Measurements from ENCODE around the gene ELMO1. TPM values are rescaled to one million over a fixed set of nuclear protein-coding genes. Genes with fewer than 3 reads are reported as not detected.

The ELMO1 gene
- total RNA-seq, 1 donor from 2014 or later = 110 TPM

DNA sequence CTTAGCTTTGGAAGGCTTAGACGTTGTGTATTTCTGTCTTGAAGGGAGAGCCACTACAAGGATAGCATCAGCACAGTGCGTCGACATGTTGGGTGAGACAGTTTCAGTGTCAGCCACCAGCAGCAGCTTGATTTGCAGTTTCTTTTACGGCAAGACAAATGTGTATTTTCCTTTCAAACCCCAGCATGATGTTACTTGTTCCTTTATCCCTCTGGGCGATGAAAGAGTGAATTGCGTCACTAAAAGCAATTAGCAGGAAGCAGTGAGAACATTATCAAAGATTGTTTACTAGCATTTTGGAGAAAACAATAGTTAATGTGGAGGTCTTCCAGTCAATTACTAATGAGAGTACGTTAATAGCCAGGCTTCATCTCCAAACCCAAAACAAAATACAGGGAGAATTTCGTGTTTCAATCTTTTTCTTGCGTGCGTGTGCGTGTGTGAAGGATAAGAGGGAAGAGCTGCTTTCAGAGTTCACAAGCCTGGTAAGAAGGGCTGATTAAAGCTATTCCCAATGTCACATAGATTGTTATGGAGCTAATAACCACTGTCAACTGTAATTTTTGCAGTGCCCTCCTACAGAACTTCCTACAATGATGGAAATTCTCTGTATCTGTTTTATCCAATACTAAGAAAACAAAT, 567.3 kb downstream of the ELMO1 start:
- intact Hi-C loops (cut with micrococcal nuclease) = no loop called here
- H3K4me3 Mint-ChIP-seq = no peak overlapping the region
- peaks cover 15% of the 10 kb centered on the region for H3K4me1 Mint-ChIP-seq
- H3K27ac Mint-ChIP-seq = peak overlapping the region; percentile 6
- H3K36me3 Mint-ChIP-seq (ENCODE audit: low read depth) = peaks cover 69% of the 10 kb centered on the region
- no peaks in the 10 kb centered on the region for H3K27me3 Mint-ChIP-seq
- DNase-seq = no peak
- H3K9me3 Mint-ChIP-seq = no peaks in the 10 kb centered on the region

DNA sequence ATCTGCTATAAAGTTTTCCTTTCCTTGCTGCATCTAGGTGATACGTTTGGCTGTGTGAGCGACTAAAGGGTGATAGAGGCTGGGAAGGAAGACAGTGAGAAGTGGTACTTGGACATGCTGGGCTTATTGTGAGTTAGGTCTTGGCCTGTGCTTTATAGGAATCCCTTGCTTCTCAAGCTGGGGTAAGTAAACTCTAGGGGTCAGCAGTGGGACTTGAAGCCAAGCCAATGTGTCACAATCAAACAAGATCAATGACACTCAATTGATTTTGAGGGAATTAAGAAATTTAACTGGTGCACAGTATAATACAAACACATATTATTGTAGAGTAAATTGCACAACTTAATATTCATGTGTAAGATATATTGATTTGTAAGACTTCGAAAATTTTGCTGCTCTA, 568.6 kb downstream of the ELMO1 start:
- H3K27ac Mint-ChIP-seq = peak overlapping the region; percentile 30
- no peak overlapping the region for H3K4me3 Mint-ChIP-seq
- H3K9me3 Mint-ChIP-seq = no peaks in the 10 kb centered on the region
- H3K27me3 Mint-ChIP-seq = no peaks in the 10 kb centered on the region
- peaks cover 15% of the 10 kb centered on the region for H3K4me1 Mint-ChIP-seq
- peaks cover 65% of the 10 kb centered on the region for H3K36me3 Mint-ChIP-seq (ENCODE audit: low read depth)
- no peak for DNase-seq
- intact Hi-C loops (cut with micrococcal nuclease) = no loop called here

DNA sequence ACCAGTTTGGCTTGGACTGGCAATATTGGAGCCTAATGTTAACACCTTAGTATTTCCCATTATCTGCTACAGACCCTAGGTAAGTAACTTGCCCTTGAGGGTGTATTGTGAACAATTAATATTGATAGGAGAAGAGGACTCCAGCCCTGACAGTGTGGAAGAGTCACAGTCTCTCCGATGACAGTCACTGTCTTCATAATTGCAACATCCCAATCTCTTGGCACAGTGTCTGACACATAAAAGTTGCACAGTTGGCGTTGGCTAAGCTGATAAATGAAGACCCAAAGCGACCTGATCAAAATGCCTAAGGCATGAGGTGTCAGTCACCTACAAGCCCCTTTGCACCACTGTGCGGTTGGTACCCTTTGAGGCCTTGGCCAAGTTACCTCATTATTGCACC, 569.6 kb downstream of the ELMO1 start:
- Mint-ChIP-seq H3K27me3 (no peaks in the 10 kb centered on the region), H3K4me1 (peaks cover 16% of the 10 kb centered on the region), H3K27ac (no peak overlapping the region), H3K36me3 (ENCODE audit: low read depth) (peaks cover 62% of the 10 kb centered on the region), H3K9me3 (no peaks in the 10 kb centered on the region), H3K4me3 (no peak overlapping the region)
- no peak for DNase-seq
- intact Hi-C loops (cut with micrococcal nuclease) = no loop called here

DNA sequence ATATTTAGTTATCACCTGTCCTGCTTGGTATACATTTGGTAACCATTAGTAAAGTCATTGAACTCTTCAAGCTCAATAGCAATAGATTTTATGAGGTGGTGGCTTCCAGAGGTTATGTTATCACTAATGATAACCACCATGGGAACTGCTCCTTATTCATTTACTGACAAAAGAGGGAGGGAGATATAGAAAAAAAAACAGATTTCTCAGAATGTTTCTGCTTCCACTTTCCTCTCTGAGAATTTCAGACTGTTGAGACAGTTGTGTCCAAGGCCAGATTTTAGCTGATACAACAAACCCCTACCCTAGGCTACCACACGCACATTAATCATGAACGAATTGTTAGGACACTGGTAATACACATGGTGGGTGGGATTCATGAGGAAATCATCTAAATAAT, 570.4 kb downstream of the ELMO1 start:
- intact Hi-C loops (cut with micrococcal nuclease) = no loop called here
- Mint-ChIP-seq H3K9me3 (no peaks in the 10 kb centered on the region), H3K4me1 (peaks cover 17% of the 10 kb centered on the region), H3K4me3 (no peak overlapping the region), H3K27ac (no peak overlapping the region), H3K27me3 (no peaks in the 10 kb centered on the region), H3K36me3 (ENCODE audit: low read depth) (peaks cover 57% of the 10 kb centered on the region)
- DNase-seq = no peak

DNA sequence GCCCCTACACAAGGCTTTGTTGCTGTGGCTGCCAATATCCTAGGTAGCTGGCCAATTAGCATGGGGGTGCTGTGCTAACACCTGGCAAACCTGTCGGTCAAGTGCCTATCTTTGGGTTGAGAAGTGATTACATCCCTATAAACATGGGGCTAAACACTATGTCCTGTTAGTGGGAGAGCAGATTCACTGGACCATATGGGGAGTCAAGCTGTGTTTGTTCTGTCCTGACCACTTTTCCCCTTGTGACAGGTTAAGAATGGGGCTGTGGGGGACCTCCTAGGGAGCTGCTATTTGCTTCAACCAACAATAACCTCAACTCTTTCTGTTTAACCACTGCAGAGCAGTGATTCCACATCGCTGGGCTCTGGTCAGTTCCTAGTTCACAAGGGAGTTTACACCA, 572.9 kb downstream of the ELMO1 start:
- DNase-seq = no peak
- H3K4me1 Mint-ChIP-seq = peaks cover 24% of the 10 kb centered on the region
- peaks cover 62% of the 10 kb centered on the region for H3K36me3 Mint-ChIP-seq (ENCODE audit: low read depth)
- no peak overlapping the region for H3K4me3 Mint-ChIP-seq
- H3K27me3 Mint-ChIP-seq = no peaks in the 10 kb centered on the region
- peaks cover 5% of the 10 kb centered on the region for H3K9me3 Mint-ChIP-seq
- H3K27ac Mint-ChIP-seq = no peak overlapping the region
- intact Hi-C loops (cut with micrococcal nuclease) = no loop called here

DNA sequence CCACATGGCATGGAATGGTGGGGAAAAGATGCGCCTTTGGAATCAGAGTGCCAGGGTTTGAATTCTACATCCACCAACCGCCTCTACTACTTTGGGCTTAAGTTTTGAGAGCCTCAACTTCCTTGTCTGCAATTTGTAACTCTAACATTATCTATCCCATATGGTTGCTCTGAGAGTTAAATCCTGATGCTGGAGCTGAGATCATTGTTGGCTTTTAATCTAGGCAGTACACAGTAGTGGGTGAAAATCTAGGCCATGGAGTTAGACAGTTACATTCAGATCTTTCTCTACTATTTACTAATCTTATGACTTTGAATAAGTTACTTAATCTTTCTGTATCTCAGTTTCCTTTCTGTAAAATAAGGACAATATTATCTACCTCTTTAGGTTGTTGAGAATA, 574.6 kb downstream of the ELMO1 start:
- no peak overlapping the region for H3K4me3 Mint-ChIP-seq
- H3K36me3 Mint-ChIP-seq (ENCODE audit: low read depth) = peaks cover 67% of the 10 kb centered on the region
- DNase-seq = no peak
- no peaks in the 10 kb centered on the region for H3K27me3 Mint-ChIP-seq
- intact Hi-C loops (cut with micrococcal nuclease) = no loop called here
- H3K9me3 Mint-ChIP-seq = peaks cover 5% of the 10 kb centered on the region
- peaks cover 25% of the 10 kb centered on the region for H3K4me1 Mint-ChIP-seq
- H3K27ac Mint-ChIP-seq = no peak overlapping the region

DNA sequence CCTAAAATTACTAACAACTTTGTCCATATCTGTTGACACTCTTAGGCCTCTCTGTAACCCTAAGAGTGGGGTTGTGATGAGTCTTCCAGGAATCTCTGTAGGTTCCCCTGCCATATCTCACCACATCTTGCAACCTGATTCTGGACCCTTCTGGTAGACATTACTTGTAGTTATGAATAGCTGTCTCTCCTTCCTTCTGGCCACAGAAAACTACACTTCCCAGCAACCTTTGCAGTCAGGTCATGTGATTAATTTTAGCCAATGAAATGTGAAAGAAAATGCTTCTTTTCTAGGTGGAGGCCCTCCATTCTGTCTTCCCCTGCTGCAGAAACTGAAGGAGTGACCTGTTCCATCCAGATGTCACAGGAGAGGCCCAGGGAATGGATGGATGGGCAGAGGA, 576.8 kb downstream of the ELMO1 start:
- H3K36me3 Mint-ChIP-seq (ENCODE audit: low read depth) = peaks cover 73% of the 10 kb centered on the region
- H3K4me3 Mint-ChIP-seq = no peak overlapping the region
- peak overlapping the region; percentile 2 for H3K27ac Mint-ChIP-seq

DNA sequence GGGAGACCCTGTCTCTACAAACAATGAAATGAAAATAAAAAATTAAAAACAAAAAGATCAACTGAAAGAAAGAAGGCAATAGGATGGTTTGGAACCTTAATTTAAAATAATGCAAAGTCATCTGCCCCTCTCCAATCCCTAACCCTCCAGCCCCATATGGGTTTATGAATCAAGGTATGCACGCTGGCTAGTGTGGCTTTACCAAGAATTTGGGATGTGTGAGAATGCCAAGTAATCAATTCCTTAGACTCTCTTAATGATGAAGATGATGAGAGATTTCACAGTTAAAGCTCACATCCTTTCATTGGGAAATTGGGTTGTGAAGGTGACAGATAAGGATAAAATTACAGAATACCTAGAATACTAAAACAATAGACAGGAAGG, 577.3 kb downstream of the ELMO1 start:
- peaks cover 73% of the 10 kb centered on the region for H3K36me3 Mint-ChIP-seq (ENCODE audit: low read depth)
- intact Hi-C loops (cut with micrococcal nuclease) = no loop called here
- H3K9me3 Mint-ChIP-seq = peaks cover 5% of the 10 kb centered on the region
- DNase-seq = no peak
- H3K4me1 Mint-ChIP-seq = peaks cover 18% of the 10 kb centered on the region
- H3K4me3 Mint-ChIP-seq = no peak overlapping the region
- H3K27ac Mint-ChIP-seq = no peak overlapping the region
- no peaks in the 10 kb centered on the region for H3K27me3 Mint-ChIP-seq

More for the DNA sequence above, 576.8 kb downstream of the ELMO1 start:
- H3K27me3 Mint-ChIP-seq = no peaks in the 10 kb centered on the region
- peaks cover 18% of the 10 kb centered on the region for H3K4me1 Mint-ChIP-seq
- peaks cover 5% of the 10 kb centered on the region for H3K9me3 Mint-ChIP-seq
- peak; percentile 70 for DNase-seq
- intact Hi-C loops (cut with micrococcal nuclease) = no loop called here

DNA sequence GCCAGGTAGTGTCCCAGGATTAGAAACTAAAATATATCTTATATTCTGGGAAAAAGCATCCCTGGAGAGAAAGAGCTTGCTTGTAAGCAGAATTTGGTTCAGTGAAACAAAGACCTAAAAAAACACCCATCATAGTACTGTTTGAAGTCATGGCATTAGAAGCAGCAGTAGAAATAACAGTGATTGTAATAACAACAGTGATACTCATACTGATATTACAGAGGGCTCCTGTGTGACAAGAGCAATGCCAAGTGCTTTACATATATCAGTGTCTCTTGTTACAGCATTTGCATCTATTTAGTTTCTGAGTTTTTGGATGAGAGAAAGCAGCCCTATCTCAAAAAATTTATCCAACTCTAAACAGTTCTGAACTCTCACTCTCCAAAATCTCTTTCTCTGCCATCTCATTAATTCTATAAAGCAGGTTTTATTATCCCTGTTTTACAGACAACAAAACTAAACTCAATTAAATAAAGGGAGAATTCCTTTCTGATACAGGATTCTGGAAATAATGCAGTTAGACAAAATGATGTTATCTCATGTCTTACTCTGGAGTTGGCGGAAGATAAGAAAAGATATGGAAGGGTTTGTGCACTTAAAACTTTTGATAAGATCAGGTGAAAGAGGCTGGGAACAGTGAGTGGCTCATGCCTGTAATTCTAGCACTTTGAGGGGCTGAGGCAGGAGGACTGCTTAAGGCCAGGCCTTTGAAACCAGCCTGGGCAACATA, 577.9 kb downstream of the ELMO1 start:
- DNase-seq = no peak
- peaks cover 5% of the 10 kb centered on the region for H3K9me3 Mint-ChIP-seq
- H3K4me3 Mint-ChIP-seq = no peak overlapping the region
- H3K27ac Mint-ChIP-seq = peak overlapping the region; percentile 60
- intact Hi-C loops (cut with micrococcal nuclease) = no loop called here
- peaks cover 76% of the 10 kb centered on the region for H3K36me3 Mint-ChIP-seq (ENCODE audit: low read depth)
- H3K27me3 Mint-ChIP-seq = no peaks in the 10 kb centered on the region
- peaks cover 18% of the 10 kb centered on the region for H3K4me1 Mint-ChIP-seq

DNA sequence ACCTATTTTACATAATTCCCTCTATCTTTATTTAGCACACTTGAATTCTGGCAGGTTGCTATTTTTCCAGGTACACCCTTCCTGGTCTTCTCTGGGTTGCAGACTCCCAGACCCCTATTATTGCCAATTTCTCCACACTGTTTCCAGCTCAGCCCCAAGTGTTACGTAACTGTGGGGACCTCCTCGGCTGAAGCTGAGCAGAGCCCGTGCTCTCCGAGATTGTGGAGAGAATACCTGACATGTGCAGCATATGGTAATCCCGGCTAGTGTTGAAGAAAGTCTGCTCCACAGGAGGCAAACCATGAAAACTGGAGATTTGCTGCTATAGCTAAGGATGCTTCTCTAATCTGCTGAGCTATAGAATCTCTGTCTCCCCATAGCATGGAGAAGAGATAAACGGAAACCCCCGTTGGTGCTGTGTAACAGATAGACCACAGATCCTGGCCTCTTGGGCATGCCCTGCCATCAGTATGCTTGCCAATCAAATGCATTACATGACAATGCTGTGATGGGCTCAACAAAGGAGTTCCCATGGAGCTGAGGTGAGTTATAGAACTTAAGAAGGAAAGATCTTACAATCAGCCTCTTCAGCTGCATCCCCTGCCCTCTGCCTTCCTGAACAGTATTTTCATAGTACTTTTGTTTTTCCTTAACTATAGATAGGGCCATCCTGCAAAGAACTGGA, 579.8 kb downstream of the ELMO1 start:
- Mint-ChIP-seq H3K36me3 (ENCODE audit: low read depth) (peaks cover 81% of the 10 kb centered on the region), H3K4me1 (peaks cover 28% of the 10 kb centered on the region), H3K9me3 (peaks cover 5% of the 10 kb centered on the region), H3K4me3 (no peak overlapping the region), H3K27ac (no peak overlapping the region), H3K27me3 (no peaks in the 10 kb centered on the region)
- DNase-seq = no peak
- intact Hi-C loops (cut with micrococcal nuclease) = no loop called here

DNA sequence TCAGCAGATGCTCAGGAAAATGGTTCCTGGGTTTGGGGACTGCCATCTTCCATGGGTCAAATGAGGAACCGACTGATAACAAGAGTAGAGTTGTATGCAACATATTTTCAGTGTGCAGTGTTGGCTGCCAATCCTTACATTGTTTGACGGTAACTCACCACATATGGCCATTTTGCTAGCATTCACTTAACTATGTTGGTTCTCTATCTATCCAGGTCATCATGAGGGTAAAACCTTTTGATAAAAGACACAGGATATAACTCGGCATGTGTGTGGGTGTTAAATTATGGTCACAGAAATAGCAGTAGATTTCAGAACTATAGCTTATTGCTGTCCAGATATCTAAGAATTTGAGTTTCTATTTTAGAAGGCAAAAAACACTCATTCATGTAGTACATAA, 583.6 kb downstream of the ELMO1 start:
- Mint-ChIP-seq H3K27me3 (no peaks in the 10 kb centered on the region), H3K27ac (no peak overlapping the region), H3K36me3 (ENCODE audit: low read depth) (peaks cover 88% of the 10 kb centered on the region), H3K4me3 (no peak overlapping the region), H3K9me3 (no peaks in the 10 kb centered on the region), H3K4me1 (peaks cover 20% of the 10 kb centered on the region)
- no peak for DNase-seq
- intact Hi-C loops (cut with micrococcal nuclease) = no loop called here

DNA sequence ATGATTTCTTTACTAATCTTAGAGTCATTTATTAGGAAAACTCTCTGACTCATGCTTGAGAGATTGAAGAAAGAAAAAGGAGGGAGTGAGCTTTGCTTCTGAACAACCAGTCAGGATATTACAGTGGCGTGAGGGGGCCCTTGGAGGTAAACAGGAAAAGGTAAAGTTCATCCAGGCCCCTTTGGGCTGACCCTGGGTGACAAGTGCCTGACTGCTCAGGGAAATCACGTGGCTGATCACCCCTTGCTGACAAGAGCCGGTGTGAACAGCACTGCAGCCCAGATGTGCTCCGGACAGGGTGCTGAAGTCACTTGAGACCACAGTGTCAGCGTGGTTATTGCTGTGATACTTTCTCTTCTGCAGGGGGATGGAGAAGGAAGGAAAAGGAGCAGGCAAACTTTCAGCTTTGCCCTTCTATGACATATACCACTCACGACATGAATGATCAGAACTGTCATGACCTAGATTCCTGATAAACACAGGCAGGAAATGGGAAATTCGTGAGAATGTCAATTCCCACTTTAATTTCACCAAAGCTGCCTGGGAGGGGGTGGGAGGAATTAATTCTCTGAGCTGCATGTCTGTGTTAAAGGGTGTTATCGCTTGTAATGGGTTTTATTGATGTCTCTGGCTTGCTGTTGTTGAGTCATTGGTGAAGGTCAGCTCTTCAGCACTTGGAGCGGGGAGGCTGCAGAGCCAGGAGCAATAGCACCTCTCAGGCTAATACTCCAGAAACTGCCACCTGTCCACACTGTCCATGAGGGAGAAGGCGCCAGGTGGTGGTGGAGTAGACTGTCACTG, 584.6 kb downstream of the ELMO1 start:
- H3K4me3 Mint-ChIP-seq = no peak overlapping the region
- peaks cover 88% of the 10 kb centered on the region for H3K36me3 Mint-ChIP-seq (ENCODE audit: low read depth)
- H3K9me3 Mint-ChIP-seq = no peaks in the 10 kb centered on the region
- no peak for DNase-seq
- H3K4me1 Mint-ChIP-seq = peaks cover 17% of the 10 kb centered on the region
- H3K27ac Mint-ChIP-seq = peak overlapping the region; percentile 64
- H3K27me3 Mint-ChIP-seq = no peaks in the 10 kb centered on the region
- intact Hi-C loops (cut with micrococcal nuclease) = no loop called here

DNA sequence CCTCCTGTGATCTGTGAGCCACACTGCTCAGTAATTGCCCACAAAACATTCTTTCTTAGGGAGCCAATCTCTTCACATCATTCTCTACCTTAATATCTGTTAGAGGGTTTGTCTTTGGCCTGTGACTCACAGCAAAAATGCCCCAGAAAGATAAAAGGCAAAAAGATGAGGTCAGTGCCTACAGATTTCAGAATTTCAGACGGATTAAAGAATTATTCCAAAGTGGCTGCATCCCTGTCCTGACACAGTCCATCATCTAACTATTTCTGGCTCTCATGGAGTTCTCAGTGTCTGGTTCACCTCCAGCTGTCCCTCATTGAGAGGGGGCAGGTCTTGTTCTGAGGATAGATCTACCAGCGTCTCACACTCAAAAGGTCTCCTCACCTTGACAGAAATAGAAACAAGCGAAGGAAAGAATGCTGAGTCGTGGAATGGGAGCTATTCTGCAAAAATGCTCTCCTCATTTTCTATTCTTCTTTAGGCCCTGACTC, 585.8 kb downstream of the ELMO1 start:
- H3K27me3 Mint-ChIP-seq = no peaks in the 10 kb centered on the region
- H3K9me3 Mint-ChIP-seq = peaks cover 8% of the 10 kb centered on the region
- no peak for DNase-seq
- H3K27ac Mint-ChIP-seq = no peak overlapping the region
- H3K4me3 Mint-ChIP-seq = no peak overlapping the region
- H3K36me3 Mint-ChIP-seq (ENCODE audit: low read depth) = peaks cover 87% of the 10 kb centered on the region
- intact Hi-C loops (cut with micrococcal nuclease) = no loop called here
- peaks cover 17% of the 10 kb centered on the region for H3K4me1 Mint-ChIP-seq

Measured in activated CD4-positive, alpha-beta T cell treated with anti-CD3 and anti-CD28 coated beads, Interleukin-2, amount 10 ng/mL, durations not matched to agents 24 days and 14 days (primary cell).